GM19397 (cell line): Measurements from ENCODE around the gene LHFPL6.
A peak's percentile ranks its signal among the peaks of the same experiment; 100 is the strongest.

ENCODE experiments used
- ATAC-seq: cut with Tn5 transposase; IDR thresholded peaks from one replicate; pipeline ENCODE4 v1.9.1; 2021; ENCODE audit warnings: mild to moderate bottlenecking, moderate library complexity; ENCODE audit not compliant: unreplicated experiment

LHFPL6 gene

GRCh38 chr13:39602614-39603366 lies at the start of gene LHFPL6:
LHFPL6 (minus strand) TSS chr13:39603193.
- ATAC-seq, result peak; percentile 95

GRCh38 chr13:39646122-39646521 lies 43.1 kb upstream of the LHFPL6 start:
- no peak for ATAC-seq

DNA sequence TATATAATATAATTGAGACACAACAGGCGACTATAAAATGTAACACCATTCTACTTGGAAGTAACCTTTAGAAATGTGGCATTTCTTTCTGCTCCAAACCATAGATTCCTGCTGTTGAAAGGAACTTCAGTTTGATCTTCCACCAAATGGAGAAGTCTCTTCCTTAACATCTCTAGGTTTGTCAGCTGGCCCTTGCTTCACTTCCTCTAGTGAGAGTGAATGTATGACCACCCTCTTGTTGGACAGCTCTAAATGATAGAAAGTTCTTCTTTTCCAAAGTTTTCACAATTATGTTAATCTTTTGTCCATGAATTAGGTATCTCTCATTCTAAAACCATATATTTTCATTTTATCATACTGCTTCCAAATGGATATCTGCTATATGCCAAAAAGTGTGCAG lies 38.7 kb upstream of the LHFPL6 start:
- no peak for ATAC-seq

- no peak for ATAC-seq
Measured at GRCh38 chr13:39637890-39638289, 34.9 kb upstream of the LHFPL6 start.

- ATAC-seq, result no peak
Measured at GRCh38 chr13:39635564-39635963, 32.6 kb upstream of the LHFPL6 start.

- no peak for ATAC-seq
Measured at GRCh38 chr13:39632994-39633393, 30.0 kb upstream of the LHFPL6 start.

- ATAC-seq, result no peak
Measured at GRCh38 chr13:39631307-39631706, 28.3 kb upstream of the LHFPL6 start.

DNA sequence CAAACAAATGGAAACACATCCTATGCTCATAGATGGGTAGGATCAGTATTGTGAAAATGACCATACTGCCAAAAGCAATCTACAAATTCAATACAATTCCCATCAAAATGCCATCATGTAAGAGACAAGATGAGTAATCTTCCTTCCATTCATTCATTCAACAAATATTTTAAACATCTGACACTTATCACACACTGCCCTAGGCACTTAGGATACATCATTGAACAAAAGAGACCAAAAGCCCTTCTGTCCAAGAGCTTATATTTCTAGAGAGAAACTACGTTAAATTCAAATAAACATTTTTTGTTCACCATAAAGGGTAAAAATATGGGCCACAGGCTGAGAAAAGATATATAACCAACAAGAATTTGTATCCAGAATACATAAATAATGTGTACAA lies 20.5 kb upstream of the LHFPL6 start:
- ATAC-seq, result no peak

- ATAC-seq, result no peak
Measured at GRCh38 chr13:39618561-39618960, 15.6 kb upstream of the LHFPL6 start.

DNA sequence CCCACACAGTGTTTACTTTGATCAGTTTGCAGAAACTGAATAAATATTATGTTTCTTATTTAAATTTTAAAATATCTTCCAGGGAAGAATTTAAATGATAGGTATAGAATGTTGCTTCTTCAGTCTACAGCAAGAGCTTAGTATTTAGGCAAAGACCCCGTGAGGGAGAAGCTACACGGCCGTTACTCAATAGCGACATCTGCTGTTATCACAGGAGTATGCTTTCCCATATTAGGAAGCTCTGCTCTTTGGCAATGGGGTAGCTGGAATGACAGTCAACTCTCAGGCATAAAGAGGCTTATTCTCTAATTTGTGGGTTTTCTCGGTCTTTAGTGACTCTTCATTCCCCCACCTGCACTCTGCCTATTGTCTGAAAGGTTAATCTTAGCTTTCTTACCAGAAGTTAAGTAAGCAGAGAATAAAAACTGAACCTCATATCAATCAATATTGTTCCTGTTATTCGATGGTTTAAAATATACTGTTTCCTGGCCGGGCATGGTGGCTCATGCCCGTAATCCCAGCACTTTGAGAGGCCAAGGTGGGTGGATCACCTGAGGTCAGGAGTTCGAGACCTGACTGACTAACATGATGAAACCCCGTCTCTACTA lies 13.2 kb upstream of the LHFPL6 start:
- no peak for ATAC-seq

DNA sequence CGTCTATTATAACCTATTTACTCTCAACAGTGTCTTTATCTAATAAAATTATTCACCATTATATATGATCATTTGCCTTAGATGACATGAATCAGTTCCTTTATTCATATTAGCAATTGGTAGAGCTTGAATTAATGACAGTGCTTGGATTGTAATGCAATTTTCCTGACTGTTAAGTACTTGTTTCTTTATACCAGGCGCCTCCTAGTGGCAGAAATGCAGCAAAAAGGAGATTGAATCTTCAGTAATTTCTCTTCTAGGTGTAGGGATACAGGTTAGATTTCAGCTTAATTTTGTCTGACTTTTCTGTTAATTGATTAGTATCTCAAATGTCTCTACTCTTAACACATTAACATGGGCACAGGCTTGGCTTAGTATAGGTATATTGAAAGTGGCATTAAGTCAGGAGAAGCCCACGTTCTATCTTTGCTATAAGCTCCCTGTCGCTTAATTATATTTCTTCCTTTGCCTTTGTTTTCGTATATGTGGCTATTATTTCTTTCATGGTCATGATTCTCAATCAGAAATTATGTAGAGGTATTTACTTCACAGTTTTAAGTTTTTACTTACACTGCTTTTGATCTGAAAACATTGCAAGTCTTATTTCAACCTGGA lies 9.1 kb upstream of the LHFPL6 start:
- no peak for ATAC-seq

DNA sequence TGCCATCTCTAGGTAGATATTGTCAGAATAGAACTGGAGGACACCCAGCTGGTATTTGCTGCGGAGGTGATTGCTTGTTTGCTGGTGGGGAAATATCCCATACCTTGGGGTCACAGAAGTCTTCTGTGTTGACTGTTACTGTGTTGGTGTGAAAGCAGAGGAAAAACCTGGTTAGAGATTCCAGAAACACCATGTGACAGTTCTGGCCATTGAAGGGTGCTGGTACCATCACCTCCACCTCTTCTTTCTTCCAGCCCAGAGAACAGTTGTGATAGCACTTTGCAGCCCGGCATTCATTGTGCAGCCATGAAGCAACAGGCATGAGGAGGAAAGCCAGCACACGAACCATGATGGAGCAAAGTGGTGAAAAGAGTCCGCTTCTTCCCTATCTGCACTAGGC lies 4.9 kb upstream of the LHFPL6 start:
- ATAC-seq, result no peak

- ATAC-seq, result no peak
Measured at GRCh38 chr13:39605677-39606320, 2.8 kb upstream of the LHFPL6 start.

- ATAC-seq, result no peak
Measured at GRCh38 chr13:39604756-39605155, 1.8 kb upstream of the LHFPL6 start.

DNA sequence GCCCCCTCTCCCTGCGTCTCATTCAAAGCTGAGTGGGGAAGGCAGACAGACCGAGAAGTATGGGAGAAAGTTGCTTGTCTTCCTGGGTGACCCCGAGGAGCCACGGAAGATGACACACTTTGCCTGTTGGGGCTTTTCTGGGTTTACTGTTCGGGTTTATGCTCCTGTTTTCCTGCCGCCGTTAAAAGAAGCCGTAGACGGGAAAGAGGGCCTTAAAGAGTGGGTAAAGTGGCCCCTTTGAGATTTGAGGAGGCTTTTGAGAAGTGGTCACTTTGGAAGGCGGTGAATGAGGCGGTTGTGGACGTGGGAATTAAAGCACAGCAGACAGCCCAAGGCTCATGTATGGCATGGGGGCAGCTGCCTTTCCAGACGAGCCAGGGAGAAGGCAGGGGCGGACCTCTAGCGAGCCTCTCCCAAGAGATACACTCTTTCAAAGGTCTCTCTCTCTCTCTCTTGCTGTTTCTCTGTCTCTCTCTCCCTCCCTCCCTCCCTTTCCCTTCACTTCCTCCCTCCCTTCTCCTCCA lies 493 bp upstream of the LHFPL6 start:
- ATAC-seq, result peak; percentile 42

- peak; percentile 19 for ATAC-seq
Measured at GRCh38 chr13:39602277-39602613, 748 bp downstream of the LHFPL6 start.

- no peak for ATAC-seq
Measured at GRCh38 chr13:39601636-39602035, 1.4 kb downstream of the LHFPL6 start.

DNA sequence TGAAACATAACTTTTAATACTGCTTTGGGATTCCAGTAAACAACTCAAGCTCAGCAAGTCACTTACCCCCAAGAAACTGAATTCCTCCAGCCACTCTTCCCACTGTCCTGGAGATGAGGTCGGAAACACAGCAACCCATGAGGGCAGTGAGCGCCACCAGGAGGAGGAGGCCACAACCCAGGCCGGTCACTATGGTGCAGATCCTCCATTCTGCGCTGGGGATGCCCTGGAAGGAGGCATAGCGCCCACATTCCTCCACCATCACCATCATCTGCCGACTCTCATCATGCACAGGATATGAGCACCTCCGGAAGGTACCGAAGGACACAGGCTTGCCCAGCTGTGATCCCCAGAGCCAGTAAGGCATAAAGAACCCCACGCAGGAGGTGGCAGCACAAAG lies 2.2 kb downstream of the LHFPL6 start:
- ATAC-seq, result no peak

DNA sequence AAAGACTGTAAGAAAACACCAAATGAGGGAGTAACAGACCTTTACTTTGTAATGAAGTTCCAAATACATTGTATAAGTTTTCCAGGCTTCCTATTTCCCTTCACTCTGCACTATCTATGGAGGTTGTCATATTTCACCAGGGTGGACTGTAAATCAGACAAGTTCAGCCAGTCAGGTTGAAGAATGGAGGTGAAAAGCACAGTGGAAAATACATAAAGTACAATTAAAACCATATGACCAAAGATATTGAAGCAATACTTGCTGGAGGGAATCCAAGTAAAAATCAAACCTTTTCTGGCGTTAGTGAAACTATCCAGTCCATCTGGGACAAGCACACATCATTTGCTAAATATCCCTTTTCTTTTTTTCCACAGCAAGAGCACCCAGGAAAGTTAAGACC lies 3.2 kb downstream of the LHFPL6 start:
- ATAC-seq, result no peak

- no peak for ATAC-seq
Measured at GRCh38 chr13:39599012-39599411, 4.0 kb downstream of the LHFPL6 start.

DNA sequence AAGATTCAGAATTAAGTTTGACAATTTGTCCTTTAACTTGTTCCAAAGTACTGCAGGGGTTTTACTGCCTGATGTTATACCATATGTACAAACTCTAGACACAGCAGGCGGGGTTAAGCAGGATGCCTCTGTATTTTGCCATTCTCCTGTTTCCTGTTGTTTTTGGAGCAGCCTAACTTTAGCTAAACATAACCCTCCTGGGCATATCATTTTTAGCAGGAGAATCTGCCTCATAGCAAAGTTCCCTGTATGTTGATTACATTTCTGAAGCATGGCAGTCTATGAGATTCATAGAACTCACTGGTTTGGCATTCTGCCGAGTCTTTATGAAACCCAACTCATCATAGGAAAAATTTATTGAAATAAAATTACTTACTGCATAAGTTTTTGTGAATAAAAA lies 5.2 kb downstream of the LHFPL6 start:
- ATAC-seq, result no peak

- no peak for ATAC-seq
Measured at GRCh38 chr13:39596685-39597084, 6.3 kb downstream of the LHFPL6 start.
